Common myeloid progenitor, CD34-positive (primary cell): Measurements from ENCODE around the gene MRTFB.

Source experiments
- CTCF ChIA-PET: fragments of 350-600 bp; sonication (Branson Sonifier 250); formaldehyde crosslinking; loops from one replicate; lab custom pipeline; 2021; ENCODE audit warnings: antibody characterized with exemption; lab: Charles Lee
- POLR2A ChIA-PET: fragments of 350-600 bp; sonication (Branson Sonifier 250); formaldehyde crosslinking; loops from one replicate; lab custom pipeline; 2021; ENCODE audit warnings: antibody characterized with exemption; lab: Charles Lee
- DNase-seq, 3 donors: peaks; one replicate each; pipeline versions ENCODE4 v3.0.0 to v3.0.0-alpha.2; 2013
- H3K27ac ChIP-seq, 2 experiments: 1 replicate in 1 of 2; 2 replicates in 1 of 2; pipeline ENCODE4 v1.7.0; 2013; ENCODE audit warnings: inconsistent platforms in 2 of 2, low read length in 2 of 2, mild to moderate bottlenecking in 2 of 2, low read depth in 1 of 2, moderate library complexity in 1 of 2; ENCODE audit not compliant: severe bottlenecking in 2 of 2, insufficient read depth in 1 of 2, poor library complexity in 1 of 2
- H3K27me3 ChIP-seq, 5 experiments: replicated peaks in 2 of 5; 1 replicate in 3 of 5; 2 replicates in 2 of 5; pipeline versions ENCODE4 v1.6.1 to v1.7.0; 2013; ENCODE audit warnings: low read length in 4 of 5, mild to moderate bottlenecking in 2 of 5, moderate library complexity in 2 of 5, inconsistent platforms in 1 of 5; ENCODE audit not compliant: insufficient read depth in 5 of 5, control insufficient read depth in 4 of 5
- H3K36me3 ChIP-seq, 4 experiments: 1 replicate in 2 of 4; 2 replicates in 2 of 4; pipeline versions ENCODE4 v1.6.1 to v1.7.0; 2013; ENCODE audit warnings: low read length in 3 of 4, control low read depth in 1 of 4, mild to moderate bottlenecking in 1 of 4; ENCODE audit not compliant: control insufficient read depth in 4 of 4, insufficient read depth in 4 of 4
- H3K4me1 ChIP-seq, 4 experiments: 1 replicate in 3 of 4; 2 replicates in 1 of 4; pipeline versions ENCODE4 v1.6.1 to v1.7.1; 2013; ENCODE audit warnings: low read length in 3 of 4, mild to moderate bottlenecking in 3 of 4, control low read depth in 1 of 4, inconsistent platforms in 1 of 4, moderate library complexity in 1 of 4; ENCODE audit not compliant: control insufficient read depth in 4 of 4, insufficient read depth in 4 of 4; ENCODE audit errors: control extremely low read depth in 1 of 4
- H3K4me3 ChIP-seq, 7 experiments: 1 replicate in 4 of 7; 2 replicates in 3 of 7; pipeline versions ENCODE4 v1.5.1 to v1.7.0; 2013; ENCODE audit warnings: mild to moderate bottlenecking in 7 of 7, low read length in 6 of 7, moderate library complexity in 6 of 7, inconsistent platforms in 2 of 7, low read depth in 2 of 7, control low read depth in 1 of 7; ENCODE audit not compliant: insufficient read depth in 4 of 7, control insufficient read depth in 1 of 7; ENCODE audit errors: extremely low read depth in 1 of 7
- H3K9me3 ChIP-seq, 5 experiments: 1 replicate in 4 of 5; 2 replicates in 1 of 5; pipeline versions ENCODE4 v1.6.1 to v1.7.1; 2013; ENCODE audit warnings: low read length in 4 of 5, mild to moderate bottlenecking in 2 of 5, inconsistent platforms in 1 of 5, low read depth in 1 of 5, moderate library complexity in 1 of 5; ENCODE audit not compliant: control insufficient read depth in 4 of 5, insufficient read depth in 2 of 5; ENCODE audit errors: control extremely low read depth in 1 of 5
- WGBS: methylation state at CpG from one replicate; pipeline ENCODE4 v1.1.5; 2013; ENCODE audit not compliant: insufficient coverage; 5-methylcytosine and 5-hydroxymethylcytosine counted together

The MRTFB gene

GRCh38 chr16:14225457-14225856, 154.3 kb downstream of the MRTFB start:
- peaks cover 2 to 37% (median 11%) of the 10 kb centered on the region in 4 experiments for H3K36me3 ChIP-seq
- POLR2A ChIA-PET = no interaction called here
- CTCF ChIA-PET = no interaction called here
- no CpG with 5 or more reads among the region's 3 CpGs for WGBS
- H3K27ac ChIP-seq = no peak overlapping the region
- no peaks in the 10 kb centered on the region for H3K4me1 ChIP-seq
- DNase-seq = no peak
- H3K27me3 ChIP-seq = no peaks in the 10 kb centered on the region
- H3K9me3 ChIP-seq = peaks cover 0 to 12% (median 4%) of the 10 kb centered on the region in 5 experiments
- no peak overlapping the region for H3K4me3 ChIP-seq

GRCh38 chr16:14232106-14232864, 161.2 kb downstream of the MRTFB start:
- ChIA-PET POLR2A (no interaction called here), CTCF (no interaction called here)
- WGBS = 100% methylated on average over 8 of the region's 9 CpGs
- Histone ChIP-seq H3K9me3 (peaks cover 0 to under 1% (median 0%) of the 10 kb centered on the region in 5 experiments), H3K4me1 (no peaks in the 10 kb centered on the region), H3K4me3 (no peak overlapping the region), H3K36me3 (peaks cover 11 to 18% (median 13%) of the 10 kb centered on the region in 4 experiments), H3K27me3 (no peaks in the 10 kb centered on the region), H3K27ac (no peak overlapping the region)
- no peak for DNase-seq

- no peaks in the 10 kb centered on the region for H3K4me1 ChIP-seq
- no peaks in the 10 kb centered on the region for H3K27me3 ChIP-seq
- WGBS = 98% methylated on average over 5 of the region's 5 CpGs
- H3K36me3 ChIP-seq = peaks cover 11 to 37% (median 25%) of the 10 kb centered on the region in 4 experiments
- POLR2A ChIA-PET = no interaction called here
- CTCF ChIA-PET = interaction anchor here (0.8 kb wide), 1 partner anchor 18 kb away, joined by 3 read pairs; no protein-coding TSS in a partner anchor
- H3K4me3 ChIP-seq = no peak overlapping the region
- DNase-seq = no peak
- no peaks in the 10 kb centered on the region for H3K9me3 ChIP-seq
- no peak overlapping the region for H3K27ac ChIP-seq
These were observed 165.3 kb downstream of the MRTFB start for GRCh38 chr16:14236401-14236800.

- no peak for DNase-seq
- Histone ChIP-seq H3K9me3 (no peaks in the 10 kb centered on the region), H3K27ac (no peak overlapping the region), H3K4me1 (no peaks in the 10 kb centered on the region), H3K27me3 (no peaks in the 10 kb centered on the region), H3K36me3 (peaks cover 17 to 37% (median 25%) of the 10 kb centered on the region in 4 experiments), H3K4me3 (no peak overlapping the region)
- ChIA-PET CTCF (interaction anchor here (1.1 kb wide), 1 partner anchor 11 kb away, joined by 3 read pairs; no protein-coding TSS in a partner anchor), POLR2A (no interaction called here)
- 100% methylated on average over 3 of the region's 5 CpGs for WGBS
These were observed 167.6 kb downstream of the MRTFB start for GRCh38 chr16:14238756-14239155.

- WGBS = 100% methylated on average over 3 of the region's 6 CpGs
- H3K27me3 ChIP-seq = no peaks in the 10 kb centered on the region
These were observed 168.7 kb downstream of the MRTFB start for GRCh38 chr16:14239791-14240190.

GRCh38 chr16:14240219-14240843, 169.2 kb downstream of the MRTFB start:
- ChIA-PET POLR2A (interaction anchor here (0.6 kb wide), 1 partner anchor 12 kb away, joined by 3 read pairs; no protein-coding TSS in a partner anchor), CTCF (interaction anchor here (0.9 to 1.8 kb wide), 2 partner anchors 9 to 11 kb away, joined by 3 to 4 read pairs; no protein-coding TSS in a partner anchor)
- peaks cover 7 to 29% (median 16%) of the 10 kb centered on the region in 4 experiments for H3K36me3 ChIP-seq
- no peaks in the 10 kb centered on the region for H3K27me3 ChIP-seq
- no peak overlapping the region for H3K4me3 ChIP-seq
- no peak overlapping the region for H3K27ac ChIP-seq
- no peaks in the 10 kb centered on the region for H3K9me3 ChIP-seq
- no CpG with 5 or more reads among the region's 10 CpGs for WGBS
- H3K4me1 ChIP-seq = no peaks in the 10 kb centered on the region
- DNase-seq = peak; percentile 12 to 77 (median 68)

More at GRCh38 chr16:14239791-14240190, 168.7 kb downstream of the MRTFB start:
- H3K4me3 ChIP-seq = no peak overlapping the region
- DNase-seq = no peak
- H3K9me3 ChIP-seq = no peaks in the 10 kb centered on the region
- no peak overlapping the region for H3K27ac ChIP-seq
- ChIA-PET POLR2A (interaction anchor here (0.6 kb wide), 1 partner anchor 12 kb away, joined by 3 read pairs; no protein-coding TSS in a partner anchor), CTCF (interaction anchor here (0.9 to 1.8 kb wide), 3 partner anchors 10 to 11 kb away, joined by 3 to 4 read pairs (median 3); no protein-coding TSS in a partner anchor)
- no peaks in the 10 kb centered on the region for H3K4me1 ChIP-seq
- peaks cover 12 to 34% (median 20%) of the 10 kb centered on the region in 4 experiments for H3K36me3 ChIP-seq
